Progenitor cell of endocrine pancreas (in vitro differentiated cells): ENCODE measurements around the gene SHLD1. TPM values are rescaled to one million over a fixed set of nuclear protein-coding genes. Genes with fewer than 3 reads are reported as not detected.
"Not testable (repeated sequence)": the region's sequence is repeated elsewhere in the genome, so short reads cannot be mapped to it uniquely, and the experiment has no call there.

Source experiments
- DNase-seq: peaks from one replicate; pipeline ENCODE4 v3.0.0; 2021; ENCODE audit warnings: low spot score; ENCODE audit not compliant: unreplicated experiment
- H3K27ac Mint-ChIP-seq: 2 replicates; pipeline ENCODE4 v1.8.0; 2021; ENCODE audit warnings: mild to moderate bottlenecking, moderate library complexity, mixed read lengths
- H3K27me3 Mint-ChIP-seq: 2 replicates; pipeline ENCODE4 v1.8.0; 2021; ENCODE audit warnings: mixed read lengths
- H3K36me3 Mint-ChIP-seq: 2 replicates; pipeline ENCODE4 v1.8.0; 2022; ENCODE audit warnings: mixed read lengths; ENCODE audit not compliant: insufficient read depth
- H3K4me1 Mint-ChIP-seq: 2 replicates; pipeline ENCODE4 v1.8.0; 2021; ENCODE audit warnings: low read depth, mixed read lengths
- H3K4me3 Mint-ChIP-seq: 2 replicates; pipeline ENCODE4 v1.8.0; 2021; ENCODE audit warnings: low read depth, mild to moderate bottlenecking, moderate library complexity, mixed read lengths
- H3K9me3 Mint-ChIP-seq: 2 replicates; pipeline ENCODE4 v1.8.0; 2021; ENCODE audit warnings: low read depth, mixed read lengths
- total RNA-seq: library from RNA; stranded (reverse); gene quantifications from 2 replicates; pipeline ENCODE4 v1.2.1, GENCODE V29; 2021
- TF ChIP-seq, protein P1 (sequence below): fragments of 200-600 bp; sonication (generic); IDR thresholded peaks from one replicate; pipeline ENCODE4 v1.5.0; 2021; ENCODE audit warnings: antibody characterized with exemption, mild to moderate bottlenecking; ENCODE audit not compliant: unreplicated experiment

The SHLD1 gene
- total RNA-seq, 1 donor from 2014 or later, result 8.5 TPM

DNA sequence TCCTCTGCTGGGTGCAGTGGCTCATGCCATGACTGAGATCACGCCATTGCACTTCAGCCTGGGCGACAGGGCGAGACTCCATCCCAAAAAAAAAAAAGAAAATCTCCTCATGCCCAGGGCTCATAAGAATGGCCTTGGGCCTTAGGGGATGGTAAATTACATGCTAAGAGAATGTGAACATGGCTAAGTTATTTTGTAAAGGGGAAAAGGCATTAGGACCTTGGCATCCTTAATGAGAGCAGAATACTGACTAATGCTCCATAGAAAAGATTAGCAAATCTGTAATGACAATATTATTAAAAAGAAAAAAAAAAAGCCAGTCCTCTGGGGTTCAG, 12.6 kb upstream of the SHLD1 start:
- H3K27me3 Mint-ChIP-seq, result peaks cover 13% of the 10 kb centered on the region
- H3K9me3 Mint-ChIP-seq, result no peaks in the 10 kb centered on the region
- no peak overlapping the region for H3K4me3 Mint-ChIP-seq
- DNase-seq, result no peak
- H3K36me3 Mint-ChIP-seq, result no peaks in the 10 kb centered on the region
- H3K4me1 Mint-ChIP-seq, result peaks cover 6% of the 10 kb centered on the region
- no peak overlapping the region for H3K27ac Mint-ChIP-seq
- TF ChIP-seq, protein P1, sequence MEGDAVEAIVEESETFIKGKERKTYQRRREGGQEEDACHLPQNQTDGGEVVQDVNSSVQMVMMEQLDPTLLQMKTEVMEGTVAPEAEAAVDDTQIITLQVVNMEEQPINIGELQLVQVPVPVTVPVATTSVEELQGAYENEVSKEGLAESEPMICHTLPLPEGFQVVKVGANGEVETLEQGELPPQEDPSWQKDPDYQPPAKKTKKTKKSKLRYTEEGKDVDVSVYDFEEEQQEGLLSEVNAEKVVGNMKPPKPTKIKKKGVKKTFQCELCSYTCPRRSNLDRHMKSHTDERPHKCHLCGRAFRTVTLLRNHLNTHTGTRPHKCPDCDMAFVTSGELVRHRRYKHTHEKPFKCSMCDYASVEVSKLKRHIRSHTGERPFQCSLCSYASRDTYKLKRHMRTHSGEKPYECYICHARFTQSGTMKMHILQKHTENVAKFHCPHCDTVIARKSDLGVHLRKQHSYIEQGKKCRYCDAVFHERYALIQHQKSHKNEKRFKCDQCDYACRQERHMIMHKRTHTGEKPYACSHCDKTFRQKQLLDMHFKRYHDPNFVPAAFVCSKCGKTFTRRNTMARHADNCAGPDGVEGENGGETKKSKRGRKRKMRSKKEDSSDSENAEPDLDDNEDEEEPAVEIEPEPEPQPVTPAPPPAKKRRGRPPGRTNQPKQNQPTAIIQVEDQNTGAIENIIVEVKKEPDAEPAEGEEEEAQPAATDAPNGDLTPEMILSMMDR, result no peak

DNA sequence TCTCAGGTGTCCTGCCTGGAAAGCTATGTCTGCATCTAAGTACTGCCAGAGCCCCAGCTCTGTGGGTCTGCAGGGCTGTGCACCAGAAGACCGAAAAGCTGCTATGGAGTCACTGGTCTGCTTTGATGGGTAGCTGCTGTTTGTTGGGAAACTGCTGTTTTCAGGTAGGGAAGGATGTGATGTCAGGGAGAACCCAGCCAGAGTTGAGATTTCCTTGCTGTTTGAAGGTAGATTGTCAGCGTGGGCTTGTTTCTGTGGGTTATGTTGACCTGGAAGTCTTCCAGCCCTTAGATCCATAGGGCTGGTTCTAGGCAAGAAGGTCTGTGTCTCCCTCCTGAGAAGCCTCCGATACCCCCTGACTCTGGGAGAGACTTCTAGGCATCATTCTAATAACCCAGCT, 12.2 kb upstream of the SHLD1 start:
- Mint-ChIP-seq H3K27me3 (peaks cover 12% of the 10 kb centered on the region), H3K4me3 (no peak overlapping the region), H3K36me3 (no peaks in the 10 kb centered on the region), H3K9me3 (no peaks in the 10 kb centered on the region), H3K4me1 (peaks cover 6% of the 10 kb centered on the region), H3K27ac (no peak overlapping the region)
- no peak for DNase-seq
- TF ChIP-seq, protein P1, result no peak

DNA sequence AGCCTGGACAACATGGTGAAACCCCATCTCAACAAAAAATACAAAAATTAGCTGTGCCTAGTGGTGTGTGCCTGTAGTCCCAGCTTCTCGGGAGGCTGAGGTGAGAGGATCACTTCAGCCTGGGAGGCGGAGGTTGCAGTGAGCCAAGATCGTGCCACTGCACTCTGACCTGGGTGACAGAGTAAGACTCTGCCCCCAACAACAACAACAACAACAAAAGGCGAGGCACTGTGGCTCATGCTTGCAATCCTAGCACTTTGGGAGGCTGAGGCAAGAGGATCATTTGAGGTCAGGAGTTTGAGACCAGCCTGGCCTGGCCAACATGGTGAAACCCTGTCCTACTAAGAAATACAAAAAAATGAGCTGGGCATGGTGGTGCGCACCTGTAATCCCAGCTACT, 9.6 kb upstream of the SHLD1 start:
- not testable (repeated sequence) for DNase-seq, H3K4me1 Mint-ChIP-seq, H3K27me3 Mint-ChIP-seq, H3K36me3 Mint-ChIP-seq, H3K4me3 Mint-ChIP-seq, H3K27ac Mint-ChIP-seq, H3K9me3 Mint-ChIP-seq

DNA sequence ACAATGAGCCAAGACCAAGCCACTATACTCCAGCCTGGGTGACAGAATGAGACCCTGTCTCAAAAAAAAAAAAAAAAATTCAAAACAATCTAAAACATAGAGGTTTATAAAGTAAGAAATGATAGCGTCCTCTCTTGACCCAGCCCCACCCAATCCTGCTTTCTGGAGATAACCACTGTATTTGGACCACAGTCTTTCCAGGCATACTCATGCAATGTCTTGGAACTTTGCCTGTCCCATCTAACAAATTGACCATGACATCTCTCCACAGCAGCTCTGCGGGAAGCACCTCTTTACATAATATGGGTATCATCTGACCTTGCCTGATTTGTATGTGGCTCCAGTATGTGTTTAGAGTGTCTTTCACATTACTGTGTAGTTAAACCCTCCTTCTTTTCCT, 9.1 kb upstream of the SHLD1 start:
- H3K4me1 Mint-ChIP-seq, result peaks cover 11% of the 10 kb centered on the region

DNA sequence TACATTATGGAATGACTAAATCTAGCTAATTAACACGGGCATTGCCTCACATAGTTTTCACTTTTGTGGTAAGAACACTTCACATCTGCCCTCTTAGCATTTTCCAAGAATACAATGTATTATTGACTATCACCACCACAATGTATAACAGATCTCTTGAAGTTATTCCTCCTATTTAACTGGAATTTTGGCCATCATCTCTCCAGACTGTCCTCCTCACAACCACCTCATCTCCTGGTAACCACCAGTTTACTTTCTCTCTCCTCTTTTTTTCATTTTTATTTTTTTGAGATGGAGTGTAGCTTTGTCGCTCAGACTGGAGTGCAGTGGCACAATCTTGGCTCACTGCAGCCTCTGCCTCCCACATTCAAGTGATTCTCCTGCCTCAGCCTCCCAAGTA, 8.2 kb upstream of the SHLD1 start:
- no peak overlapping the region for H3K4me3 Mint-ChIP-seq
- no peak overlapping the region for H3K27ac Mint-ChIP-seq
- no peak for DNase-seq
- TF ChIP-seq, protein P1, result no peak
- no peaks in the 10 kb centered on the region for H3K9me3 Mint-ChIP-seq
- H3K27me3 Mint-ChIP-seq, result no peaks in the 10 kb centered on the region
- no peaks in the 10 kb centered on the region for H3K36me3 Mint-ChIP-seq
- peaks cover 15% of the 10 kb centered on the region for H3K4me1 Mint-ChIP-seq

More for the DNA sequence above, 9.1 kb upstream of the SHLD1 start:
- no peak for DNase-seq
- peaks cover under 1% of the 10 kb centered on the region for H3K27me3 Mint-ChIP-seq
- H3K36me3 Mint-ChIP-seq, result no peaks in the 10 kb centered on the region
- H3K9me3 Mint-ChIP-seq, result no peaks in the 10 kb centered on the region
- TF ChIP-seq, protein P1, result no peak
- no peak overlapping the region for H3K27ac Mint-ChIP-seq
- no peak overlapping the region for H3K4me3 Mint-ChIP-seq

DNA sequence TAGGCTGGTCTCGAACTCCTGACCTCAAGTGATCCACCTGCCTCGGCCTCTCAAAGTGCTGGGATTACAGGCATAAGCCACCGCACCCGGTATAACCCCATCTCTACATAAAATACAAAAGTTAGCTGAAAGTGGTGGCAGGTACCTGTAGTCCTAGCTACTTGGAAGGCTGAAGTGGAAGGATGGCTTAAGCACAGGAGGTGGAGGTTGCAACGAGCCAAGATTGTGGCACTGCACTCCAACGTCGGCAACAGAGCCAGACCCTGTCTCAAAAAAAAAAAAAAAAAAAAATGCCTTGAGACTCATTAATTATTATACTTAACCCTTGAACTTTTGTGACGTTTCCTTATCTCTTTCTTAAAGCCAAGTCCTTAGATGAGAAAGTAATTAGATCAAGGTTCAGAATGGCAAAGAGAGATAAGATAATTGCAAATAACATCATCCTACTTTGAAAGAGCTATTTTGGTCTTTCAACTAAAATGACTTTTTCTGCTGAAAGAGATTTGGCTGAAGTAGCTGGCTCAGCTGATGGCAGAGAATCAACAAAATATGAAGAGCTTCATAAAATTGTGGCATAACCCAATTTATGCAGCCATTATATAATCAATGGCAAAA, 4.7 kb upstream of the SHLD1 start:
- no peak overlapping the region for H3K27ac Mint-ChIP-seq
- TF ChIP-seq, protein P1, result no peak
- peaks cover 16% of the 10 kb centered on the region for H3K4me1 Mint-ChIP-seq
- H3K9me3 Mint-ChIP-seq, result peaks cover 4% of the 10 kb centered on the region
- H3K4me3 Mint-ChIP-seq, result no peak overlapping the region
- DNase-seq, result no peak
- no peaks in the 10 kb centered on the region for H3K27me3 Mint-ChIP-seq
- peaks cover 2% of the 10 kb centered on the region for H3K36me3 Mint-ChIP-seq
